Panc1 (cell line): Measurements from ENCODE around the gene CALB2. TPM values are rescaled to one million over a fixed set of nuclear protein-coding genes. Genes with fewer than 3 reads are reported as not detected.

Source experiments
- ATAC-seq: fragments of 200-7000 bp; cut with Tn5 transposase; 2 replicates; pipeline ENCODE4 v1.9.1; 2020; ENCODE audit warnings: mild to moderate bottlenecking, moderate library complexity
- BruUV-seq: library from RNA; stranded (reverse); fragments of 400-500 nt; replicated peaks from 2 replicates; lab custom pipeline; 2021; lab: Mats Ljungman, UMichigan
- CTCF ChIA-PET: fragments of 300-600 bp; sonication (Branson Sonifier 250); formaldehyde crosslinking; loops from one replicate; lab custom pipeline; 2022; ENCODE audit warnings: antibody characterized with exemption; lab: Charles Lee
- POLR2A ChIA-PET: fragments of 300-600 bp; sonication (Branson Sonifier 250); formaldehyde crosslinking; loops from one replicate; lab custom pipeline; 2022; ENCODE audit warnings: antibody characterized with exemption; lab: Charles Lee
- DNase-seq: peaks from one replicate; pipeline ENCODE4 v3.0.0-alpha.2; 2010; ENCODE audit warnings: low read depth, low spot score
- H3K27ac ChIP-seq: 2 replicates; pipeline ENCODE4 v1.5.1; 2011; ENCODE audit warnings: mild to moderate bottlenecking, low read length, inconsistent platforms
- H3K27me3 ChIP-seq: fragments of 200-500 bp; sonication (Bioruptor generic); 2 replicates; pipeline ENCODE4 v1.6.0; 2014; ENCODE audit warnings: low read length, inconsistent platforms; ENCODE audit not compliant: control insufficient read depth, insufficient read depth
- H3K36me3 ChIP-seq: fragments of 200-500 bp; sonication (Bioruptor generic); 2 replicates; pipeline ENCODE4 v1.5.1; 2014; ENCODE audit warnings: inconsistent platforms, mild to moderate bottlenecking, low read length, moderate library complexity; ENCODE audit not compliant: control insufficient read depth, insufficient read depth
- H3K4me1 ChIP-seq: 2 replicates; pipeline ENCODE4 v1.5.1; 2011; ENCODE audit warnings: inconsistent platforms, mild to moderate bottlenecking, low read length, moderate library complexity; ENCODE audit not compliant: control insufficient read depth, insufficient read depth
- H3K4me3 ChIP-seq, 2 experiments: 2 replicates each; pipeline ENCODE4 v1.5.1; 2011 to 2012; ENCODE audit warnings: low read depth in 2 of 2, low read length in 2 of 2, mild to moderate bottlenecking in 2 of 2, inconsistent platforms in 1 of 2, moderate library complexity in 1 of 2
- H3K9me3 ChIP-seq: fragments of 200-500 bp; sonication (Bioruptor generic); 2 replicates; pipeline ENCODE4 v1.5.1; 2014; ENCODE audit warnings: low read depth, mild to moderate bottlenecking, inconsistent platforms, low read length, moderate library complexity; ENCODE audit not compliant: control insufficient read depth, insufficient read depth
- CTCF ChIP-seq: fragments of 450-650 bp; IDR thresholded peaks from 2 replicates; pipeline ENCODE4 v1.5.1; 2017; ENCODE audit warnings: mild to moderate bottlenecking
- POLR2AphosphoS5 ChIP-seq: IDR thresholded peaks from 2 replicates; pipeline ENCODE4 v1.6.1; 2012; ENCODE audit warnings: mild to moderate bottlenecking, low read depth, low read length, moderate library complexity
- REST ChIP-seq, 2 experiments: IDR thresholded peaks; 2 replicates each; pipeline ENCODE4 v1.6.1; 2011 to 2012; ENCODE audit warnings: low read depth in 2 of 2, control low read depth in 1 of 2, low read length in 1 of 2, mild to moderate bottlenecking in 1 of 2, moderate library complexity in 1 of 2; ENCODE audit not compliant: insufficient read depth in 1 of 2
- SIN3A ChIP-seq: IDR thresholded peaks from 2 replicates; pipeline ENCODE4 v1.6.1; 2012; ENCODE audit warnings: low read depth, mild to moderate bottlenecking, low read length, moderate library complexity, borderline replicate concordance; ENCODE audit not compliant: insufficient read depth
- TCF7L2 ChIP-seq: IDR thresholded peaks from 2 replicates; pipeline ENCODE4 v1.6.1; 2011; ENCODE audit warnings: mild to moderate bottlenecking, low read depth, low read length, inconsistent platforms
- in situ Hi-C: cut with HindIII; loops from 2 replicates; pipeline ENCODE4 v1.10.0; 2016; ENCODE audit warnings: low sequenced_read_pairs, low pct_unique_long_range_greater_than_20kb
- intact Hi-C: fragments of 100-400 bp; cut with micrococcal nuclease; formaldehyde crosslinking; loops from one replicate; pipeline ENCODE4 v1.10.0; 2022; ENCODE audit not compliant: unreplicated experiment
- total RNA-seq: library from RNA; stranded (reverse); gene quantifications from one replicate; pipeline ENCODE4 v1.2.1, GENCODE V29; 2021; ENCODE audit not compliant: unreplicated experiment

Gene CALB2
- total RNA-seq, 1 experiment from 2014 or later, result 0.59 TPM

GRCh38 chr16:71341881-71342280 is 16.6 kb upstream of the CALB2 start:
- TF ChIP-seq REST (IDR thresholded peaks at IDR 0.05; ENCODE audit: insufficient read depth in 1 of 2, low read depth in 2 of 2, low read length in 1 of 2), result no peak
- no peak for TF ChIP-seq TCF7L2
- no peak for TF ChIP-seq SIN3A
- POLR2A ChIA-PET, result no interaction called here
- ATAC-seq (no peak), DNase-seq (no peak)
- H3K4me1 ChIP-seq, result no peaks in the 10 kb centered on the region
- CTCF ChIA-PET, result no interaction called here
- intact Hi-C loops (no loop called here), in situ Hi-C loops (no loop called here)
- H3K27me3 ChIP-seq, result no peaks in the 10 kb centered on the region
- H3K36me3 ChIP-seq, result no peaks in the 10 kb centered on the region
- H3K4me3 ChIP-seq, result no peak overlapping the region
- H3K9me3 ChIP-seq, result no peaks in the 10 kb centered on the region
- no peak overlapping the region for H3K27ac ChIP-seq
- BruUV-seq, result no TSS peak

GRCh38 chr16:71343078-71343477 is 15.4 kb upstream of the CALB2 start:
- in situ Hi-C loops (no loop called here), intact Hi-C loops (no loop called here)
- Histone ChIP-seq H3K27ac (no peak overlapping the region), H3K9me3 (no peaks in the 10 kb centered on the region), H3K27me3 (no peaks in the 10 kb centered on the region), H3K36me3 (no peaks in the 10 kb centered on the region), H3K4me1 (no peaks in the 10 kb centered on the region), H3K4me3 (no peak overlapping the region)
- BruUV-seq, result no TSS peak
- POLR2A ChIA-PET, result no interaction called here
- no peak for TF ChIP-seq SIN3A
- no peak for TF ChIP-seq TCF7L2
- no peak for TF ChIP-seq REST (IDR thresholded peaks at IDR 0.05; ENCODE audit: insufficient read depth in 1 of 2, low read depth in 2 of 2, low read length in 1 of 2)
- CTCF ChIA-PET, result no interaction called here
- DNase-seq, result no peak
- no peak for ATAC-seq

GRCh38 chr16:71344315-71344905 is 14.1 kb upstream of the CALB2 start:
- Histone ChIP-seq H3K4me3 (no peak overlapping the region), H3K36me3 (no peaks in the 10 kb centered on the region), H3K9me3 (no peaks in the 10 kb centered on the region), H3K27me3 (no peaks in the 10 kb centered on the region), H3K27ac (no peak overlapping the region), H3K4me1 (no peaks in the 10 kb centered on the region)
- ChIA-PET CTCF (no interaction called here), POLR2A (no interaction called here)
- intact Hi-C loops (no loop called here), in situ Hi-C loops (no loop called here)
- no TSS peak for BruUV-seq
- DNase-seq, result no peak
- ATAC-seq, result no peak
- TF ChIP-seq CTCF, result no peak
- no peak for TF ChIP-seq TCF7L2
- TF ChIP-seq POLR2AphosphoS5, result no peak
- TF ChIP-seq SIN3A, result no peak
- TF ChIP-seq REST (IDR thresholded peaks at IDR 0.05; ENCODE audit: insufficient read depth in 1 of 2, low read depth in 2 of 2, low read length in 1 of 2), result no peak
